Activated CD4-positive, alpha-beta T cell treated with anti-CD3 and anti-CD28 coated beads for 48 hours (primary cell): Measurements from ENCODE around the gene FCN1.

Experiments
- DNase-seq: peaks from one replicate; pipeline ENCODE4 v3.0.0-alpha.2; 2020

FCN1 gene

DNA sequence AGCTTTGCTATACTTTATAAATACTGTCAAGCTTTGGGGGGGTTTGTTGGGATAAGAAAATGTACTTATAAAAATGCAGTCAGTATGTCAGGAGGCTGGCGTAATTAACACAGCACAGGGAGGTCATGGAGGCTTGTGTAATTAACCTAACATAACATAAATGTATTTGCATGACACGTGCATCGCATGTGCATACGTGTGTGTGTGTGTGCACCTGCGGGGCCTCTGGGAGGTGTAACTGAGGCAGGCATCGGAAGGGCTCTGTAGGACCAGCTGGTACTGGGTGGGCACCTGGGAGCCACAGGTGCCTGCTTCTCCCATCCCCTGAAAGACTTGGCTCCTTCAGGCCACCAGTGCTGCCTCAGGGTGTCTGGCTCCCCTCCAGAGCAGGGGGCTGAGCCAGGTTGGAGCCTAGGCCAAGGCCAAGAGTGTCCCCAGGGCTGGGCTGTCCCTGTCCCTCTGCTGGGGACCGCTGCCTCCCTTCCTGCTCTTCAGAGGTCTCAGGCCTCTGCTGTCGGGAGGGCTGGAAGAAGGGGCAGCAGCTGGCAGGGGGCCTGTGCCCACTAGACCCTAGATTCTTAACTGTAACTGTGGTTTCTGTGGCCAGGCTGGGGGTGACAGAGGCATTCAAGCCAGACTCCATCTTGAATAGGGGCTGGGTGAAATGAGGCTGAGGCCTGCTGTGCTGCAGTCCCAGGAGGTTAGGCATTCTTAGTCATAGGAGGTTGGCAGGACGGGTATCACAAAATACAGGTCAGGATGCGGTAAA is 28.1 kb downstream of the FCN1 start:
- no peak for DNase-seq

DNA sequence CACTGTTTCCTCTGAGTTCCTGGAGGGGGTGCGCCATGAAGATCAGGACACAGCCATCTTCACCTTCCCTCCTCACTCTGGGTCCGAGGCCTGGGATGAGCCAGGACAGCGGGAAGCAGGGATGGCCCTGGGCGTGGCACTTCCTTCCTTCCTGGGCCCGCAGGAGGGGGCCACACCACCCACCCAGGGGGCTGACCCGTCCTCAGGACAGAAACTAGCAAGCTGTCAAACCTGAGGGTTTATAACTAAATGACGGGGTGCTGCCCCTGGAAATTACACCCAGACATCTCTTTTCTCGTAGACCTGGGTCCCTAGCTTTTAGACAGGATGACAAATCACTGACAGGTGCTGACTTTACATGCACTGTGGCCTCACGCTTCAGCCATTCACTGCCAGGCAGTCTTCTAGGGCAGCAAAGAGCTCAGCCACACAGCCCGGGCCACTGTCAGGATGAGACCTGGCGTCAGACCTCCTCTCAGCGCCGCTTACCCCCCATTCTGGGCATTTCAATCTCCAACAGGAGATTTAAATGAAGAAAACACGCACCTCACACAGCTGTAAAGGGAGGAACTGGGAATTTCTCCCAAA is 29.0 kb downstream of the FCN1 start:
- no peak for DNase-seq

DNA sequence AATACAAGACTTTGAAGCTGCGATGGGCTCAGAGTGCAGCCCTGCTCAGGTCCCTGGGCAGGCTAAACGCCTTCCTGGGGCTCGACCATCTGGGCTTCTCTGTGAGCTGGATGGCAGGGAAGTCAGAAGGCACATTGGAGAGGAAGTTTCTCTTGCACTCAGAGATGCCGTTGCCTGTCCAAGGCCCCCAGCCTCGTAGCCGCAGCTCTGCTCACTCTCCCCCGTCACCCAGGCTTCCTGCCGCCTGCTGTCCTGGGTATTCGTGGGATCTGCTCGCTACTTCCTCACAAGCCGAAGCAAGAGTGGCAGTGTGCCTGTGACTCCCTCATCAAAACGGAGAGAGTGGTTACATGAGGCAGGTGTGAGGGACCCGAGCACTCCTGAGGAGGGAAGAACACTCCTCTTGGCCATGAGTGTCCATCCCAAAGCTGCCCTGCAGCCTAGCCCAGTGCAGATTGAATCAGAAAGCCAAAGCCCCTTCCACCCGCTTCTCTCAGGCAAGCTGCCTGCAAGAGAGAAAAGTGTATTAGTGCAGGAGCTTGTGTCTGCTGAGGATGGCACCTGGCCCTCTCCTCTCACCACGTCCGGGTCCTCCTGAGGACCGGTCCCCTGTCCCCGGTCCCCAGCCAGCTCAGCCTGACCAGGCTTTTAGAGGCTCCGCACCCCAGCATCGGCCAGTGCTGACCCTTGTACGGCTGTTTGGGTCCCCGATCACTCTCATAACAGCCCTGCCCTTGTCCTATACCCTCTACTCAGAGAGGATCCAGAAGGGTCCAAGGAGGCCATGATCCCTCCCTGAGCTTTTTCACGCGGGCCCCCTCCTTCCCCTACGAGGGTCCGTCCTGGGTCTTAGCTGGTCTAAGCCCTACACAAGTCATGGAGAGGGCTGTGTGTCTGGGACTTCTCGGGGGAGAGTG is 29.8 kb downstream of the FCN1 start:
- DNase-seq: no peak

DNA sequence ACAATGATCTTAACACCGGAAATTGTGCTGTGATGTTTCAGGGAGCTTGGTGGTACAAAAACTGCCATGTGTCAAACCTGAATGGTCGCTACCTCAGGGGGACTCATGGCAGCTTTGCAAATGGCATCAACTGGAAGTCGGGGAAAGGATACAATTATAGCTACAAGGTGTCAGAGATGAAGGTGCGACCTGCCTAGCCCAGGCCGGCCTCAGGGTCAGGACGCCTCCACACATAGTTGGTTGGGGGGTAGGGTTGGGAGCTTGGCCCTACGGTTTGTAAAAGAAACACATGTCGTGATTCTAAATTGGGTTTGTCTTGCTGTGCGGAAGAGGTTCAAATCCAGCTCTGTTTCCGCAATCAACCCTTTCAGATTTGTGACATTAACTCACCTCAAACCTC is 30.5 kb downstream of the FCN1 start:
- no peak for DNase-seq

DNA sequence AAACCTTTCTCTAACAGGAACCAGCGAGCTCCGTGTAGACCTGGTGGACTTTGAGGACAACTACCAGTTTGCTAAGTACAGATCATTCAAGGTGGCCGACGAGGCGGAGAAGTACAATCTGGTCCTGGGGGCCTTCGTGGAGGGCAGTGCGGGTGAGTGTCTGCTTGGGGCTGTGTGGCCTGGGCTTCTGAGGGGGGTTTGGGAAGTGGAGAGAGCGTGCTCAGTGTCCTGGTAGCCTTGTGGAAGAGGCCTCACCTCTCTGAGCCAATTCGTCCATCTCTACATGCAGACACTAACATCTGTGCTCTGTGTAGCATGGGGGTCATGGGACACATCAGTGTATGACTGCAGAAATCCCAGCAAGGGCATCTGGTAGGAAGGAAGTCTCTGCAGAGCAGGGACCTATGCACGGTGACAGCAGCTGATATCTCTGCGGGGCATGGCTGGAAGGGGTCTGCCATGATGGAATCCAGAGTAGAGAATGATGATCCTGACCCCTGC is 31.2 kb downstream of the FCN1 start:
- no peak for DNase-seq

DNA sequence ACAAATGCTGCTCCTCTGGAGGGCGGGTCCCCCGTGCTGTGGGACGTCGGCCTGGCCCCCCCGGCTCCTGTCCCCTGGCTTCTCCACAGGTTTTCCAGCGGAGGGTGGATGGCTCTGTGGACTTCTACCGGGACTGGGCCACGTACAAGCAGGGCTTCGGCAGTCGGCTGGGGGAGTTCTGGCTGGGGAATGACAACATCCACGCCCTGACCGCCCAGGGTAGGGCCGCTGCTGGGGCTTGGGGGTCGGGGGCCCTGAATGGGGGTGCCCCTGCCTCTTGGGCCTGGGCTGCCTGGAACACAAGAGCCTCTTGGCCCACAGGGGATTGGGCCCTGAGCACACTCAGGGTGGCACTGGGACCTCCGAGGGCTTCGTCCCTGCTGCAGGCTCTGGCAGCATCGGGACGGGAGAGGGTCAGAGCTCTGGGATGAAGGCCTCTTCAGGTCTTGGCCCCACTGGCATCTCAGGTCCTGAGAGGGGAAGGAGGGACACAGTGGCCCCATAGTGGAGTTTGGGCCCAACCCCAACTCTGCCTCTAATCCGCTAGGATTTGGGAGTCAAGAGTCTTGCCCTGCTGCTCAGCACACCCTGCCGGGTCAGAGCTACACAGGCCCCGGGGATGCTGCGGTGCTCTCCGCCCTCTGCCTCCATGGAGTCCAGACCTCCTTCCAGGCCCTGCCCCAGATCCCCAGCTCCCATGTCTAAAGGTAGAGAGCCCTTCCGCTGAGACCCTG is 31.9 kb downstream of the FCN1 start:
- DNase-seq: no peak

GRCh38 chr9:134885001-134885678 is 32.6 kb downstream of the FCN1 start:
- DNase-seq: no peak

DNA sequence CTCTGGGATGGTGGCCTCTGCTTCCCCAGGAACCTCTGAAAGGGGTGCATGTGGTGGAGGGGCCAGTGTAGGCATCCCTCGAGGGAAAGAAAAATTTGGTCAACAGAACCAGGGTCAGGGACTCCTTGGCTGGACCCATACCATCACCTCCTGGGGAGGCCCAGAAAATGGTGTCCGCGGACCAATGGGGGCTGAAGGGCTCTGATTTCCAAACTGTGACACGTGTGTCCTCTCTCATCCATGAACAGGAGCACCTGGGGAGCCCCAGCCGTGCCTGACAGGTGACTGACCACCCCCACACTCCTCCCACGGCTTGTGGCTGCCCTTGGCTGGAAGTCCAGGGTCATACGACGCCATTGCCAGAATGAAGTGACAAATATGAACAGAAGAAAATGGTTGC is 33.2 kb downstream of the FCN1 start:
- DNase-seq: no peak

DNA sequence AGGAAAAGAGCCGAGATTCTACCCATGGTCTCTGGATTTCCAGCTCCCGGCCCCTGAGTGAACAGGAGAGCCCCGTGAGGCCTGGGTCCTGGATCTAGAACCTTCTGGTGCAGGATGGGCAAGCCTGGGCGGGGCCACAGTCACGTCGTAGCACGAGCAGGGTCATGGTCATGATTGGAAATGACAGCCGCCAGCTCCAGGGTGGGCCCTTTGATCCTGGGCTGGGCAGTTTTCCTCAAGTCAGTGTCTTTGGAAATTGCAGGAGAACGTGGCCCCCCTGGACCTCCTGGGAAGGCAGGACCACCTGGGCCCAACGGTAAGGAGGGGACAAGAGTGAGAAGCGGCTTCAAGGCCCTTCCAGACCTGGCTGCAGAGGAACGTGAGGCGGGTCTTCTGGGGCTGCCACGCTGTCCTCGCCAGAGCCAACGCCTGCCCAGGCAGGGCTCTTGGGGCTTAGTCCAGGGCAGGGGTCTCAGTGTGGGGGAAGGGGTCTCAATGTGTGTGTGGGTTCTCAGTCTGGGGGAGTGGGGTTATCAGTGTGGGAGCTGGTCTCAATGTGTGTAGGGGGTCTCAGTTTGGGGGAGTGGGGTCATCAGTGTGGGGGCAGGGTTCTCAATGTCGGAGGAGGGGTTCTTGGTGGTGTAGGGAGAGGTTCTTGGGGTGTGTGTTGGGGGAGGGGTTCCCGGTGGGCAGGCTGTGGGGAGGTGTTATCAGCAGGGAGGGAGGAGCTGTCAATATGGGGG is 34.5 kb downstream of the FCN1 start:
- DNase-seq: no peak

DNA sequence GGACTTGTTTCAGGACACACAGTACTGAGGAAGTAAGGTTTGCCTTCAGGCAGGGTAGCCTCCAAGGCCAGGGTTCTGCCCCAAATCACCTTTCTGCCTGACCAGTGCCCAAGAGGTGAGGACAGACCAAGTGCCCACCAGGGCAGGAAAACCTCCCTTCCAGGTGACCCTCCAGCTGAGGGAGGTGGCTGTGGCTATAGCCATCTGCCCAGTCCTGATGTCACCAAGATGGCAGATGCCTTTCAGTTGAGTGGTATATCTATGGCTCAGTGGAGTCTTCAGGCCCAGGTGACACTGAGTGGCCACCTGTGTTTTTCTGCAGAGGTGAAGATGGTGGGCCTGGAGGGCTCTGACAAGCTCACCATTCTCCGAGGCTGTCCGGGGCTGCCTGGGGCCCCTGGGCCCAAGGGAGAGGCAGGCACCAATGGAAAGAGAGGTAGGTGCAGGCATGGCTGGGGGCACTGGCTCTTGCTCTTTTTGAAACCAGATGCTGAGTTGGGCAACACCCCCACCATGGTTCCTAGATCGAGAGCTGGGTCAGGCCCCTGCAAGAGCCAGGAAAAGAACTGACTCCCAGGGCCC is 35.4 kb downstream of the FCN1 start:
- no peak for DNase-seq

DNA sequence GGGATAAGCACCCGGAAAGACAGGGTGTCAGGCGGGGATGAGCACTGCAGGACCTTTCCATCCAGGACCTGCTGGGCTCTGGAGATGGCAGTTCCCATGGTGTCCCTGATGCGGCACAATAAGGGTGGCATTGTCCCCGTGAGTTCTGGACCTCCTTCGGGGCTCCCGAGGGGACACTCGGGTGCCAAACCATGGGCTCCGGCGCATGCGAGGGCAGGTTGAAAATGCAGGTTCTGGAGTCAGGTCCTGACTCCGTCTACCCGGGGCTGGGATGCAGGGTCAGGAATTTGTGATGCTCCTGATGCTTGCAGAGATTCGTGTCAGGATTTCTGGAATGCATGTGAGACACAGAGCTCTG is 36.4 kb downstream of the FCN1 start:
- no peak for DNase-seq

DNA sequence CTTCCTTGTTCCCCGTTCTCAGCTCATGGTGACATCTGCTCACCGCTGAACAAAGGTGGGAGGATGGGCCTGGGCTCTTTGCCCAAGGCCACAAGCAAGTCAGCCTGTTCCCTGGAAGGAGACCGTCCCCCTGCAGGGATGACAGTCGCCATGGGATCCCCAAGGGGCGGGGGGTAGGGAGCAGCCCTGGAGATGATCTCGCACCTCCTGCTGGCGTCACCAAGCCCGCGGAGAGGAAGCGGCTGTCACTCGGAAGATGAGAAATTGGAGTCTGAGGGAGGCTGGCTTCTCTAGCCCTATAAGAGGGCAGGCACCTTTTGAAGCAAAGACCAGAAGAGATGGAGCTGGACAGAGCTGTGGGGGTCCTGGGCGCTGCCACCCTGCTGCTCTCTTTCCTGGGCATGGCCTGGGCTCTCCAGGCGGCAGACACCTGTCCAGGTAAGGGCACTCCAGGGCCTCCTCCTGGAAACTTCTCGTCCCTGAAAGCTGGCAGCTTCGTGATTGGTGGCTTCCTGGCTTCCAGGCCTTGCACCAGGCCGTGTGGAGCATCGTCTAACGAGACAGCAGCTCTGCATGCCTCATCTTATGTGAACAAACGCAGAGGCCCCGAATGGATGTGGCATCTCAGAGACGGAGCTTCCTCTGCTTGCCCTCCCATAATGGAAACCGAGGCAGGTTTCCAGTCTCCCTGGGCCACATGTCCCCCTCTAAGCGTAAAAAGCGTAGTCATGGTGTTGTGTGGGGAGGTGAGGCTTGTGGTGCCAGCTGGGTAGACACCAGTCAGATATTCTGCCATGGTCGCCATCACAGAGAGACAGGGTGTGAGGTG is 37.0 kb downstream of the FCN1 start, which contains the start of gene FCN2:
FCN2 (plus strand) TSS at position 327 of the 829 bp plus-strand sequence; CDS start at position 339, 12 bp downstream.
- DNase-seq: no peak

DNA sequence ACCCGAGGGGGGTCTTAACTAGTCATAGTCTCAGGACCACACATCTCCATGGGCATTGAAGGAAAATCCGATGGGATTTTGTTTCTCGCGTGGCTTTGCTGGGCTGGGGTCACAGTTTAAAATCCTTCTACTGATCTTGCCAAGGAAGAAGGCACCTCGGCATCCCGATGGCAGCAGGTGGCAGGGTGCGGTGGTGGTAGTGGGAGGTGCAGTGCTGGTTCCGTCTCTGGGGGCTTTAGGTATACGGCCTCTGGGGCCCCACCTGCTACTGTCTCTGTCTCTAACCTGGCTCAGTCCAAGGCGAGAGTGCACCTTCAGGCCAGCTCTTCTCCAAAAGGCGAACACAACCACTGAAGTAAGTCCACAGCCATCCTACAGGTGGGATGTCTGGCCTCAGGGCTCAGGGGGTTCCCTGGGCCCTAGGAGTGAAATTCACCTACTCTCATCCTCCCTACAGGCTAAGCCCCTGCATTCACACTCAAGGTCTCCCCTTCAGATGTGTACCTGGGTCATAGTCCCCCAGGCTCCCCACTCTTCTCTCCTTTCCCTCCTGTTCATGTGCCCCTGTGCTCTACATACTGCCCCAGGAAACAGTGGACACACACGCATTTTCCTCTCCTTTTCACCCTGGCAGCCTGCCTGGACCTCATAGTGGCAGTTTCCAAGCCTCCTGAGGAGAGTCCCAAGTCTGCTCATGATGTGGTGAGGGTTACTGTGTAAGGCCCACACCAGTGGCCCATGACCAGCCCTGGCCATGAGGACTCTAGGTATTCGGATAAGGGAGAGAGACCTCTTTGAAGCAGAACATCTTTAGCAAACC is 37.8 kb downstream of the FCN1 start:
- no peak for DNase-seq

DNA sequence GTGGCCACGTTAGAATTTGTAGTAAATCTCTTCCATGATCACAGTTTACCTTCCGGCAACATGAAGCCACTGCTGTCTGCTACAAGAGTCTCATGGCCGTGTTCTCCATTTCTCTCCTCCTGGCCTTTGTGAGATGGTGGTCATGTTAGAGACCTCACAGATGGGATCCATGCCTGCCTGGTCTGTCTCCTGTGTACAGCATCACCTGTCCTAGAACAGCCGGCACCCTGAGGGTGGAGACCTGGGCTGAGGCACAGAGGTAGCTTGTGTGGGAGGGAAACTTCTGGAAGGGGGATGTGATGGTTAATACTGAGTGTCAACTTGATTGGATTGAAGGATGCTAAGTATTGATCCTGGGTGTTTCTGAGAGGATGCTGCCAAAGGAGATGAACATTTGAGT is 40.2 kb downstream of the FCN1 start:
- DNase-seq: no peak

DNA sequence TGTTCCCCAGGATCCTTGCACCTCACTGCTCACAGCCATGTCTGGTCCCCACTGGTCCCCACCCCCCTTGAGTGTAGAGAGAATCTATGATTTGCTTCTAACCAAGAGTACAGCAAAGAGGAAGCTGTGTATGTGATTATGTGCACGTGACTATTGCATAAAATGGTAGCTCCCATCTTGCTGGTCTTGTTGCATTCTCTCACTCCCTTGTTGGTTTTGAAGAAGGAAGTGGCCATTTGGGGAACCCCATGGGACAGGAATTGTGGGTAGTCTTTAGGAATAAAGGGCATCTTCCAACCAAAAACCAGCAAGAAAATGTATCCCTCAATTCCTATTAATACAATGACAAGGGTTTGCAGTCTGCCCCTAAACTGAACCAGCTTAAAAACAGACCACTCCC is 42.3 kb downstream of the FCN1 start:
- DNase-seq: no peak

DNA sequence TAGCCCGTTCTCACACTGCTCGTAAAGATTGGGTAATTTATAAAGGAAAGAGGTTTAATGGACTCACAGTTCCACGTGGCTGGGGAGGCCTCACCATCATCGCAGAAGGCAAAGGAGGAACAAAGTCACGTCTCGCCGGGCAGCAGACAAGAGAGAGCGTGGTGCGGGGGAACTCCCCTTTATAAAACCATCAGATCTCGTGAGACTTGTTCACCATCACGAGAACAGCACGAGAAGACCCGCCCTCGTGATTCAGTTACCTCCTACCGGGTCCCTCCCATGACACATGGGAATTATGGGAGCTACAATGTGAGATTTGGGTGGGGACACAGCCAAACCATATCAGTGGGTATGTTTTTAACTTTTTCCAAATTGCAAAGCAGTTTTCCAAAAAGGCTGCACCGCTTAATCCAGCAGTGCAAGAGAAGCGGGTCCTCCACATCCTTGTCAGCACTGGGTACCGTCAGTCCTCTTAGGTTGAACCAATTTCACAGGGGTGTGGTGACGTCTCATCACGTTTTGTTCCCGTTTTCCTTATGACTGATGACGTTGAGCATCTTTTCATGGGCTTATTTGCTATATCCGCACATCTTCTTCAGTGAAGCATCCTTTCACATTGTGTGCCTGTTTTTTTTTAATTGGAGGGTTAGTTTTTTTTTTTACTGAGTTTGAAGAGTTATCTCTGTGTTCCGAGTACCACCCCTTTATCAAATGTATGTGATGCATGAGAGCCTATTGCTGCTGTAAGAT is 45.1 kb downstream of the FCN1 start:
- no peak for DNase-seq

DNA sequence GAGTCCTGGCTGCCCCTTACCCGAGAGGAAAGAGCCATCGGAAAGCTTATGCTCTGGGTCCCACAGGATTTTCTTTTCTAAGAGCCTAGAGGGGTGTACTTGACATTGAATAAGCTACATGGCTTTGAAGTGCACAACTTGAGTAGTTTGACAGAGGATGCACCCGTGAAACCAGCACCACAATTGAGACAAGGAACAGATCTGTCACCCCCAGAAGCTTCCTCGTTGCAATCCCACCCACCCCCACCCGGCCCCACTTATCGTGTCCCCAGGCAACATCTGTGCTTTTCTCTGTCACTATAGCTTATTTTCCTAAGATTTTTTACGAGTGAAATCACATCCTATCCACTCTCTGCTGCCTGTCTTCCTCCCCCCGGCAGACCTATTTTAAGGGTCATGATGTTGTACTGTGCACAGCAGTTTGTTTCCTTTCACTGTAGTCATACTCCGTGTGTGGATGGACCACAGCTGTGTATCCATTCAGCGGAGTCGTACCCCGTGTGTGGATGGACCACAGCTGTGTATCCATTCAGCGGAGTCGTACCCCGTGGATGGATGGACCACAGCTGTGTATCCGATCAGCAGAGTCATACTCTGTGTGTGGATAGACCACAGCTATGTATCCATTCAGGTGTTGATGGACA is 45.9 kb downstream of the FCN1 start:
- DNase-seq: no peak
